GM21367 (cell line): Measurements from ENCODE around the gene GOLGA8H.
"Not testable (repeated sequence)": the region's sequence is repeated elsewhere in the genome, so short reads cannot be mapped to it uniquely, and the experiment has no call there.

Experiments used
- ATAC-seq: cut with Tn5 transposase; IDR thresholded peaks from one replicate; pipeline ENCODE4 v1.9.1; 2021; ENCODE audit not compliant: unreplicated experiment

The GOLGA8H gene

GRCh38 chr15:30603796-30604195, at the start of gene GOLGA8H:
Gene GOLGA8H (plus strand): TSS chr15:30604028. CDS start chr15:30604126, 98 bp downstream.
- not testable (repeated sequence) for ATAC-seq

- not testable (repeated sequence) for ATAC-seq
Observed at GRCh38 chr15:30566949-30567348, 36.9 kb upstream of the GOLGA8H start.

GRCh38 chr15:30573012-30573491, 30.8 kb upstream of the GOLGA8H start:
- ATAC-seq = not testable (repeated sequence)

- ATAC-seq = not testable (repeated sequence)
Observed at GRCh38 chr15:30579394-30579970, 24.3 kb upstream of the GOLGA8H start.

- not testable (repeated sequence) for ATAC-seq
Observed at GRCh38 chr15:30580716-30581115, 23.1 kb upstream of the GOLGA8H start.

GRCh38 chr15:30598953-30599352, 4.9 kb upstream of the GOLGA8H start:
- ATAC-seq = not testable (repeated sequence)

- not testable (repeated sequence) for ATAC-seq
Observed at GRCh38 chr15:30612271-30612670, 8.4 kb downstream of the GOLGA8H start.

- ATAC-seq = not testable (repeated sequence)
Observed at GRCh38 chr15:30621342-30621741, 17.5 kb downstream of the GOLGA8H start.

- peak; percentile 92 for ATAC-seq
Observed at GRCh38 chr15:30625436-30626193, 21.8 kb downstream of the GOLGA8H start, which contains the start of gene ARHGAP11B. Gene ARHGAP11B (plus strand): TSS chr15:30626128.

- not testable (repeated sequence) for ATAC-seq
Observed at GRCh38 chr15:30626194-30626565, 22.4 kb downstream of the GOLGA8H start.

- ATAC-seq = not testable (repeated sequence)
Observed at GRCh38 chr15:30626632-30627031, 22.8 kb downstream of the GOLGA8H start.

GRCh38 chr15:30650012-30650929, 46.4 kb downstream of the GOLGA8H start:
- peak; percentile 75 for ATAC-seq

- not testable (repeated sequence) for ATAC-seq
Observed at GRCh38 chr15:30661154-30661553, 57.3 kb downstream of the GOLGA8H start.
